GM19238 (cell line): ENCODE measurements around the gene PLXNB3.

Experiments
- DNase-seq: peaks from one replicate; pipeline ENCODE4 v3.0.0; 2011; ENCODE audit warnings: low spot score; ENCODE audit not compliant: insufficient read length

PLXNB3 gene

GRCh38 chrX:153791104-153791852 lies 27.2 kb downstream of the PLXNB3 start:
- no peak for DNase-seq

GRCh38 chrX:153792368-153792767 lies 28.3 kb downstream of the PLXNB3 start:
- no peak for DNase-seq

- no peak for DNase-seq
These were observed 29.2 kb downstream of the PLXNB3 start for GRCh38 chrX:153793291-153793690.

- peak; percentile 96 for DNase-seq
These were observed 30.2 kb downstream of the PLXNB3 start, which contains the start of the genes IDH3G and SSR4 for GRCh38 chrX:153794018-153794896. TSS of gene IDH3G (minus strand) at chrX:153794375. CDS start at chrX:153794326, 49 bp downstream. TSS of gene SSR4 (plus strand) at chrX:153794668. CDS start at chrX:153794688, 20 bp downstream.

GRCh38 chrX:153794897-153795816 lies 31.1 kb downstream of the PLXNB3 start:
- no peak for DNase-seq

- no peak for DNase-seq
These were observed 33.5 kb downstream of the PLXNB3 start for GRCh38 chrX:153797415-153798015.

- DNase-seq: no peak
These were observed 35.3 kb downstream of the PLXNB3 start for GRCh38 chrX:153799326-153799725.

GRCh38 chrX:153800177-153800722 lies 36.2 kb downstream of the PLXNB3 start:
- no peak for DNase-seq

- no peak for DNase-seq
These were observed 36.7 kb downstream of the PLXNB3 start for GRCh38 chrX:153800746-153801145.

GRCh38 chrX:153801669-153802068 lies 37.6 kb downstream of the PLXNB3 start:
- no peak for DNase-seq

- no peak for DNase-seq
These were observed 38.5 kb downstream of the PLXNB3 start for GRCh38 chrX:153802513-153803045.

- no peak for DNase-seq
These were observed 39.4 kb downstream of the PLXNB3 start for GRCh38 chrX:153803211-153804099.

GRCh38 chrX:153804100-153804595 lies 40.1 kb downstream of the PLXNB3 start:
- DNase-seq: no peak

GRCh38 chrX:153804621-153805020 lies 40.6 kb downstream of the PLXNB3 start:
- DNase-seq: no peak

- DNase-seq: no peak
These were observed 41.4 kb downstream of the PLXNB3 start for GRCh38 chrX:153805436-153805835.

GRCh38 chrX:153806999-153807575 lies 43.0 kb downstream of the PLXNB3 start:
- no peak for DNase-seq

- no peak for DNase-seq
These were observed 43.9 kb downstream of the PLXNB3 start for GRCh38 chrX:153807976-153808375.

- no peak for DNase-seq
These were observed 48.2 kb downstream of the PLXNB3 start for GRCh38 chrX:153812220-153812619.

- no peak for DNase-seq
These were observed 49.1 kb downstream of the PLXNB3 start for GRCh38 chrX:153813161-153813560.
